GM18907 (cell line): ENCODE data around the gene GRM4.
"Not testable (repeated sequence)": the region's sequence is repeated elsewhere in the genome, so short reads cannot be mapped to it uniquely, and the experiment has no call there.

Experiments
- ATAC-seq: cut with Tn5 transposase; IDR thresholded peaks from one replicate; pipeline ENCODE4 v1.9.1; 2021; ENCODE audit warnings: mild to moderate bottlenecking, moderate library complexity; ENCODE audit not compliant: unreplicated experiment

GRM4 gene

GRCh38 chr6:34027445-34027936 lies 118.4 kb downstream of the GRM4 start:
- no peak for ATAC-seq

- ATAC-seq, result no peak
Measured at GRCh38 chr6:34025861-34026260, 120.0 kb downstream of the GRM4 start.

DNA sequence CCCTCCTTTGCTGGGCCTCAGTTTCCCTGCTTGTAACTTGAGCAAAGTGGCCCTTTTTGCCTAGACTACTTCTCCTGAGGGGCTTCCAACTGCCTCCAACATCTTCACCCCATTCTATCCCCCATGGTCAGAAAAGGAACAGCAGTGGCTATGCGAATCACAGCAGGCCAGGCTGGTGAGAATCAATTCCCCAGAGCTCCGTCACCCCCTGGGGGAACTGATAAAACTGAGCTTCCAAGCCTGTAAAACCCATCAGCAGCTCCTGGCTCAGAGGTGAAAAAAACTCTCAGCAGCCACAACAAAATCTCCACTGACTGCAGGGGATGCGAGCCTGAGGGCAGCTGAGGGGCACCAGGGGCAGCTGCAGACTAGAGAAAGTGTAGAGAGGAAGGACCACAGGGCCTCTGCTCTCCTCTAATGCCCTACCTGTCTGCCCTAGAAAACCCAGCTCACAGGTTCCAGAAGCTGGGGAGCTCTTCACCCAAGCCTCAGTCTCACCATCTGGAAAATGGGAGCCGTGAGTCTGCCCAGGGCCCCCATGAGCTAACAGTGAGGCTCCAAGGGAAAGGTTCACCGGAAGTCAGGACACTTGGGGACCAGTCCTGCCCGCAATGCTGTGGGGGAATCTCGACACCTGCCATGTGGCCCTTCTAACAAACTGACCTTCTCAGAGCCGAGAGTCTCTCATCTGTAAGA lies 120.6 kb downstream of the GRM4 start:
- ATAC-seq, result no peak

GRCh38 chr6:34022873-34023255 lies 123.0 kb downstream of the GRM4 start:
- ATAC-seq, result no peak

DNA sequence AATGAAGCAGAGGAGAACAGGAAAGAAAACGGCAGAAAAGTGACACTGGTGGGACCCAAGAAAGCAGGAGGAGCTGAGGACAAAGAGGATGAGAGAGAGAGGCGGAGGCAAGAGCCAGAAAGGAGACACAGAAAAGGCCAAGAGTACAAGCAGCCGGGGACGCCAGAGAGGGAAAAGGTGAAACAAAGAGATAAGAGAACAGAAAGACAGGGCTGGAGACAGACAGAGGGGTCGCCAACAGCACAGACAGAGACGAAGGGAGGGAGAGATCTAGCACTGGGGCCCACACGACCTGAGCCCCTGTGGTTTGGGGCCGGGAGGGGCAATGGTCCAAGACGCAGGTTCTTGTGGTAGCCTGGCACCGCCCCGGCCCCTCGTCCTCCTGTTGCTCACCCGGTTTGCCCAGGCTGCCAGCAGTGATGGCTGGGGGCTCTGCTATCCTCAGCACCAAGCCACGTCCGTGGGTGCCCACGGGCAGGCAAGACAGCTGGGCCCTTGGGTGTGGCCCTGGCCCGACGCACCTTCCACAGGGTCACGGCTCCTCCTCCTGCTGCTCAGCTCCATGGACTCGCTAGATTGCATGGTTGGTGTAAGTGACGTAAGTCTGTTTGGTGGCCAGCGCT lies 123.5 kb downstream of the GRM4 start:
- no peak for ATAC-seq

DNA sequence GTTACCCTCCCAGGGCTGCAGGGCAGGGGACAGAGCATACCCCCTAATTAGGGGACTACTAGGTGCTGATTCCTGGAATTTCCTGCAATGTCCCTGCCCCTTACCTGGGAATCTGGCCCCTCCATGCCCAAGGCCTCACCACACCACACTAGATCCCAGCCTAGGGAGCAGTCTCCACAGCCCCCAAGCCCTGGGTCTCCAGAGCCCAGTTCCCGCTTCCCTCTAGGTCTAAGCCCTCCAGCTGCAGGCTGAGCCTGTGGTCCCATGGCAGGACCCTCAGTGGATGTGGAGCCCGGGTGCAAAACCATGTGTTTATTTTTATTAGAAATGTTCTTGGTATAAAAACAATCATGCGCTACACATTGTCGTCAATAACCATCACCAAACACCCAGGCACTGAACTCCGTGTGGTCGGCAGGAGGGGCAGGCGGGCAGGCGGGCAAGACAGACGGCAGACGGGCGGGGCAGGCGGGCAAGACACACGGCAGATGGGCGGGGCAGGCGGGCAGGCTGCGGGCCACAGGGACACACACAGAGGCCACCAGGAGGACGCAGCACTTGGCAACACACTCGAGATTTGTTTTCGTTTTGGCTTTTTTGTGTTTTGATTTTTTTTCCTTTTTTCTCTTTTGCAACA lies 124.2 kb downstream of the GRM4 start:
- no peak for ATAC-seq

DNA sequence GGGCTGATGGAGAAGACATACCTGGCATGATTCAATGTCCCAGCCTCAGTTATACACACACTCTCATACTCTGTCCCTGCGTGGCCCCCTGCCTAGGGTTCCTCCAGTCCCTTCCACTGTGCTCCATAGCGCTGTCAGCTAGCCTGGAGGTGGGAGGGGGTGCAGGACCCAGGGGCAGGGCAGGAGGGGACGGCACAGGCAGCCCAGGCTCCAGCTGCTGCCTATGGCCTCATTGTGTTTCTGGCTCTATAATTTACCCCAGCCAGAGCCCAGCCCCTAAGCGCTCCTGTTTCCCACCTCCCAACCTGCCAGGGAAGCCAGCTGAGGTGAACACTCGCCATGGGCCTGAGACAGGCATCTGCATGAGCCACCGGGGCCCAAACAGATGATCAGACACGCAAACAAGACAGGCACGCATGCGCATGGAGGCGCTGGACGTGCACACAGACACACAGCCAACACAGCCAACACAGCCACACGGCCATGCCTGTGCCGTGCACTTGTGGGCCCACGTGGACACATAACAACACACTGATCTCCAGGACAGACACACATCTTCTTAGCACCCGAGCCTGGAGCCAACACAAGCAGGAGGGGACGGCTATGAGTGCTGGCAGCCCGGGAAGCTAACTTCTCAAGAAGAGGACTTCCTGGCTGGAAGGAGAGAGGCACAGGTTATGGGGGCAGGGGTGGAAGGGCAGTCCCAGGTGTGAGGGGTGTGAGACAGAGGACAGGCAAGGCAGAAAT lies 124.9 kb downstream of the GRM4 start:
- no peak for ATAC-seq

- ATAC-seq, result no peak
Measured at GRCh38 chr6:34020278-34020677, 125.6 kb downstream of the GRM4 start.

GRCh38 chr6:34018961-34019606 lies 126.8 kb downstream of the GRM4 start:
- ATAC-seq, result no peak

- ATAC-seq, result no peak
Measured at GRCh38 chr6:34018026-34018425, 127.9 kb downstream of the GRM4 start.

GRCh38 chr6:34017106-34017805 lies 128.6 kb downstream of the GRM4 start:
- no peak for ATAC-seq

GRCh38 chr6:34016573-34016972 lies 129.3 kb downstream of the GRM4 start:
- not testable (repeated sequence) for ATAC-seq

- no peak for ATAC-seq
Measured at GRCh38 chr6:34015586-34015985, 130.3 kb downstream of the GRM4 start.

DNA sequence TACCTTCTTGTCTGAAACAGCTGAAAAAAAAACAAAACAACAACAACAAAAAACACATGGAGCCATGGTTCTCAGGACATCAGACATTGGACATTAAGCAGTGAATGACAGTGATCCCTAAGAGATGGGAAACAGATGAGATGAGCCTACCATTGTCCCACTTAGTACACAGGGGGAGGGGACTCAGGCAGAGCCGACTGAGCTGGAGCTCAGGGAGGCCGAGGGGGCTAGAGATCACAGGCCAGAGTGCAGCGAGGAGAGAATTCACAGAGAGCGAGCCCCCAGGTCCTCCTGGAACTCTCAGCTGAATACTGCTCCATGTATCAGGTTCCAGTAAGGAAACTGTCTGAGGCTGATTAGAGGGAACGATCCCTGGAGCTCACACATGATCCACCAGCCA lies 134.6 kb downstream of the GRM4 start:
- ATAC-seq, result no peak

- no peak for ATAC-seq
Measured at GRCh38 chr6:34005901-34006531, 139.9 kb downstream of the GRM4 start.

DNA sequence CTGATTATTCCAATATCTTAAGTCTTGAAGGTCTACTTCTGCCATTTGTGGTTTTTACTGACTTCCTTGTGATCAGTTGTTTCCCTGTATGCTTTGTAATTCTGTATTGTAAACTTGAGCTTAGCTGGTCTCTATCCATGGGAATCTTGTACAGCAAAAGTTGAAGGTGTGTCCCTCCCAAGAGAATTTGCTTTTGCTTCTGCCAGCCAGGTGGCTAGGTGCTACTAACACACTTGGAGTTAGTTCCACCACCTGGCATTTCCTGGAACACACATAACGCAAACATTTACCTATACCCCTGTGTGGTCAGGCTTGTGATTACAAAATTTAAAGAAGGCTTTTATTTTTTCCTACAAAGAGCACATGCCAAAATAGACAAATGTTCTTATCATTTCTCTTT lies 141.2 kb downstream of the GRM4 start:
- ATAC-seq, result no peak

DNA sequence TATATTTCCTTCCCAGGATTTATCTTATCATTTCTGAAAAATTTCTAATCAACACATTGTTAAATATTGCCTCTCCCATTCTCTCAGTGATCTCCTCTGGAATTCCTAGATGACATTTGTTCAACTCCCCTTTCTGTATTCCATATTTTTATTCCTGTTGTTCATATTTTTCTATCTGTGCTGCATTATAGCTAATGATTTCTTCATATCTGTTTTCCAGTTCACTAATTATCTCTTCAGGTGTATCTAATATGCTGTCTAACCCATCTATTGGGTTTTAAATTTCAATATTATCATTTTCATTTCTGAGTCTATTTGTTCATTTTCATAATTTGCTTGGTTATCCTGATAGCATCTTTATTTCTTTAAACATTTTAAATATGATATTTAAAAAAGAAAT lies 141.9 kb downstream of the GRM4 start:
- ATAC-seq, result no peak

GRCh38 chr6:34001706-34002621 lies 143.9 kb downstream of the GRM4 start:
- no peak for ATAC-seq

DNA sequence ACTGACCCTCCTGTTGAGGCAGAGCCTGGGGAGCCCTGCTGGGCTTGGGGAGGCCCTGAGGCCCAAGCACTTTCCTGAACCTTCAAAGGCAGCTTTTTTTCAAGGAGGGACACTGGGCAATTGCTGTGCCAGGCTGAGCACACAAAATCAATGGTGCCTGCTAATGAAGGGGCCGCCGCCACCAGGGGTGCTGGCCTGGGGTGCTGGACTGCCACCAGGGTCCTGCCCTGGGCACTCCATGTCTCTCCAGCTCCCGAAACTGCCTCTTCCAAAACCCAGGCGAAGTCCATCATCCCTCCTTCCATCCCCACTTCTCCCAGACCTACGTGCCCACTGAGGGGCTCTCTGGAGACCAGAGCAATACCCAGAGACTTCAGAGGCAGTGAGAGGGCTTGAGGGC lies 145.6 kb downstream of the GRM4 start:
- ATAC-seq, result no peak
